Uterus (tissue), 4 donors: Measurements from ENCODE around the gene GREM1. TPM values are rescaled to one million over a fixed set of nuclear protein-coding genes. Genes with fewer than 3 reads are reported as not detected.

Experiments used
- DNase-seq, 2 donors: peaks; one replicate each; pipeline ENCODE4 v3.0.0-alpha.2; 2019 to 2020
- H3K27ac ChIP-seq, 2 donors: fragments of 200-600 bp; sonication (generic); 1 replicate in 1 of 2; 2 replicates in 1 of 2; pipeline ENCODE4 v1.5.1; 2016 to 2018
- H3K27me3 ChIP-seq, 2 donors: fragments of 200-600 bp; sonication (generic); one replicate each; pipeline ENCODE4 v1.5.1; 2018 to 2019; ENCODE audit warnings: control low read depth in 1 of 2
- H3K36me3 ChIP-seq, 2 donors: fragments of 200-600 bp; sonication (generic); one replicate each; pipeline ENCODE4 v1.5.1; 2019; ENCODE audit warnings: control low read depth in 1 of 2
- H3K4me1 ChIP-seq, 2 donors: fragments of 200-600 bp; sonication (generic); one replicate each; pipeline ENCODE4 v1.5.1; 2018 to 2019; ENCODE audit warnings: control low read depth in 1 of 2
- H3K4me3 ChIP-seq, 2 donors: fragments of 200-600 bp; sonication (generic); 1 replicate in 1 of 2; 2 replicates in 1 of 2; pipeline ENCODE4 v1.5.1; 2018 to 2019; ENCODE audit warnings: mild to moderate bottlenecking in 1 of 2
- H3K9me3 ChIP-seq, 2 donors: fragments of 200-600 bp; sonication (generic); one replicate each; pipeline ENCODE4 v1.5.1; 2019; ENCODE audit warnings: control low read depth in 1 of 2
- CTCF ChIP-seq, 4 experiments: fragments of 200-600 bp in 2 of 4; fragments of 450-650 bp in 2 of 4; sonication (generic) in 2 of 4; IDR thresholded peaks; one replicate each; pipeline ENCODE4 v1.5.1; 2016 to 2019; ENCODE audit warnings: antibody characterized with exemption in 4 of 4, mild to moderate bottlenecking in 2 of 4, moderate library complexity in 1 of 4
- POLR2A ChIP-seq, 2 donors: fragments of 450-650 bp; IDR thresholded peaks; one replicate each; pipeline ENCODE4 v1.6.1; 2016; ENCODE audit warnings: antibody characterized with exemption in 2 of 2, mild to moderate bottlenecking in 1 of 2, moderate library complexity in 1 of 2
- intact Hi-C: fragments of 100-400 bp; cut with DNase I; formaldehyde crosslinking; loops from one replicate; pipeline ENCODE4 v1.15.1; 2023; ENCODE audit warnings: low total_unique reads
- total RNA-seq, 4 donors: library from RNA; depleted of rRNA in 3 of 4; stranded (reverse); fragments of >200 nt in 3 of 4; gene quantifications; one replicate each; pipeline versions ENCODE4 v1.1.0 to v1.2.4, GENCODE V29; 2014 to 2023
- donor health status: DM: yes; HTN: yes; CAD: no.

Gene GREM1
- total RNA-seq, 4 donors from 2014 or later = 0.88 to 5.4 (median 5.2) TPM

GRCh38 chr15:32743411-32744140, 25.8 kb downstream of the GREM1 start:
- no peaks in the 10 kb centered on the region for H3K9me3 ChIP-seq
- intact Hi-C loops = no loop called here
- no peaks in the 10 kb centered on the region for H3K27me3 ChIP-seq
- H3K27ac ChIP-seq = no peak overlapping the region
- DNase-seq = no peak
- H3K4me3 ChIP-seq = no peak overlapping the region
- no peaks in the 10 kb centered on the region for H3K36me3 ChIP-seq
- no peaks in the 10 kb centered on the region for H3K4me1 ChIP-seq
- TF ChIP-seq POLR2A (IDR thresholded peaks at IDR 0.05) (no peak), CTCF (IDR thresholded peaks at IDR 0.05) (no peak)

- H3K36me3 ChIP-seq = no peaks in the 10 kb centered on the region
- no peak overlapping the region for H3K4me3 ChIP-seq
- H3K27ac ChIP-seq = no peak overlapping the region
- no peak for TF ChIP-seq CTCF (IDR thresholded peaks at IDR 0.05)
- no peak for TF ChIP-seq POLR2A (IDR thresholded peaks at IDR 0.05)
- no peaks in the 10 kb centered on the region for H3K4me1 ChIP-seq
- intact Hi-C loops = no loop called here
- H3K27me3 ChIP-seq = no peaks in the 10 kb centered on the region
- H3K9me3 ChIP-seq = no peaks in the 10 kb centered on the region
- DNase-seq = no peak
Measured at GRCh38 chr15:32746116-32746857, 28.5 kb downstream of the GREM1 start.

- no peak overlapping the region for H3K4me3 ChIP-seq
- no peaks in the 10 kb centered on the region for H3K9me3 ChIP-seq
- H3K27ac ChIP-seq = no peak overlapping the region
- DNase-seq = no peak
- no peaks in the 10 kb centered on the region for H3K4me1 ChIP-seq
- intact Hi-C loops = no loop called here
- TF ChIP-seq POLR2A (IDR thresholded peaks at IDR 0.05) = no peak
- TF ChIP-seq CTCF (IDR thresholded peaks at IDR 0.05) = no peak
- H3K27me3 ChIP-seq = no peaks in the 10 kb centered on the region
- no peaks in the 10 kb centered on the region for H3K36me3 ChIP-seq
Measured at GRCh38 chr15:32747921-32748342, 30.1 kb downstream of the GREM1 start.

GRCh38 chr15:32750979-32751378, 33.2 kb downstream of the GREM1 start:
- intact Hi-C loops = no loop called here
- Histone ChIP-seq H3K36me3 (no peaks in the 10 kb centered on the region), H3K4me3 (no peak overlapping the region), H3K27ac (no peak overlapping the region), H3K27me3 (no peaks in the 10 kb centered on the region), H3K9me3 (no peaks in the 10 kb centered on the region), H3K4me1 (no peaks in the 10 kb centered on the region)
- TF ChIP-seq POLR2A (IDR thresholded peaks at IDR 0.05) = no peak
- TF ChIP-seq CTCF (IDR thresholded peaks at IDR 0.05) = no peak
- DNase-seq = no peak

GRCh38 chr15:32757426-32757825, 39.6 kb downstream of the GREM1 start:
- no peak overlapping the region for H3K27ac ChIP-seq
- no peak for DNase-seq
- H3K4me1 ChIP-seq = no peaks in the 10 kb centered on the region
- H3K36me3 ChIP-seq = no peaks in the 10 kb centered on the region
- no peak overlapping the region for H3K4me3 ChIP-seq
- no peaks in the 10 kb centered on the region for H3K27me3 ChIP-seq
- TF ChIP-seq POLR2A (IDR thresholded peaks at IDR 0.05) (no peak), CTCF (IDR thresholded peaks at IDR 0.05) (no peak)
- intact Hi-C loops = no loop called here
- H3K9me3 ChIP-seq = no peaks in the 10 kb centered on the region
